SK-N-MC (cell line): ENCODE results near the gene HYAL2.

Experiments
- EZH2 ChIP-seq: fragments of 200-600 bp; sonication (generic); IDR thresholded peaks from one replicate; pipeline ENCODE4 v1.6.1; 2017; ENCODE audit warnings: antibody characterized with exemption
- FOXP2 ChIP-seq: optimal IDR thresholded peaks from 2 replicates; pipeline ENCODE3; 2011; ENCODE audit warnings: mild to moderate bottlenecking, moderate library complexity; ENCODE audit not compliant: insufficient read depth; ENCODE audit errors: extremely low read length, control extremely low read depth
- POLR2AphosphoS5 ChIP-seq: IDR thresholded peaks from 2 replicates; pipeline ENCODE4 v1.6.1; 2012; ENCODE audit warnings: mild to moderate bottlenecking, low read depth, low read length, borderline replicate concordance

- TF ChIP-seq POLR2AphosphoS5 (no peak), EZH2 (no peak), FOXP2 (no peak)
Measured at GRCh38 chr3:50365080-50365841, 42.7 kb upstream of the HYAL2 start.
